GM12865 (cell line): Measurements from ENCODE around the gene GRID2IP.

Experiments used
- DNase-seq: peaks from one replicate; pipeline ENCODE4 v3.0.0; 2010; ENCODE audit warnings: low read depth
- H3K4me3 ChIP-seq: 2 replicates; pipeline ENCODE4 v1.5.1; 2011; ENCODE audit warnings: mild to moderate bottlenecking, low read depth, low read length, control low read depth
- TF ChIP-seq, protein P1 (sequence below): IDR thresholded peaks from 2 replicates; pipeline ENCODE4 v1.5.1; 2011; ENCODE audit warnings: low read length, control low read depth, low read depth, inconsistent platforms; ENCODE audit not compliant: insufficient read depth; ENCODE audit errors: missing control alignments

Gene GRID2IP

DNA sequence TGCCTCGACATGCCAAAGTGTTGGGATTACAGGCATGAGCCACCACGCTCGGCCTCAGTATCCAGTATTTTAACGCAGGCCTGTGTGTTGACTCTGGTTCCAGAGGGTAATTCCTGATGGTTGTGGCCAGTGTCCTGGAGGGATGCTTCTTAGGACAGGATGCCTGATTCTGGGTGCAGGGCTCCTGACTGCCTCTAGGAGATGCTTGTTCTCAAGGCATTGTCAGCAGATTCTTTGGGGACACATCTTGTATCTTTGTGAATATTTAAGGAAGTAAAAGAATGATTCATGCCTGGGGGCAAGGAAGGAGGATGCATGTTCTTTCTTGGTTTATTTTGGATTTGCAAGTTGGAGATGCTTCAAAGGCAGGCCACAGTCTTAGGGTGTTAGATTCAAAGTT lies 28.2 kb upstream of the GRID2IP start:
- TF ChIP-seq, protein P1, sequence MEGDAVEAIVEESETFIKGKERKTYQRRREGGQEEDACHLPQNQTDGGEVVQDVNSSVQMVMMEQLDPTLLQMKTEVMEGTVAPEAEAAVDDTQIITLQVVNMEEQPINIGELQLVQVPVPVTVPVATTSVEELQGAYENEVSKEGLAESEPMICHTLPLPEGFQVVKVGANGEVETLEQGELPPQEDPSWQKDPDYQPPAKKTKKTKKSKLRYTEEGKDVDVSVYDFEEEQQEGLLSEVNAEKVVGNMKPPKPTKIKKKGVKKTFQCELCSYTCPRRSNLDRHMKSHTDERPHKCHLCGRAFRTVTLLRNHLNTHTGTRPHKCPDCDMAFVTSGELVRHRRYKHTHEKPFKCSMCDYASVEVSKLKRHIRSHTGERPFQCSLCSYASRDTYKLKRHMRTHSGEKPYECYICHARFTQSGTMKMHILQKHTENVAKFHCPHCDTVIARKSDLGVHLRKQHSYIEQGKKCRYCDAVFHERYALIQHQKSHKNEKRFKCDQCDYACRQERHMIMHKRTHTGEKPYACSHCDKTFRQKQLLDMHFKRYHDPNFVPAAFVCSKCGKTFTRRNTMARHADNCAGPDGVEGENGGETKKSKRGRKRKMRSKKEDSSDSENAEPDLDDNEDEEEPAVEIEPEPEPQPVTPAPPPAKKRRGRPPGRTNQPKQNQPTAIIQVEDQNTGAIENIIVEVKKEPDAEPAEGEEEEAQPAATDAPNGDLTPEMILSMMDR = peak; percentile 14
- peak; percentile 26 for DNase-seq
- no peak overlapping the region for H3K4me3 ChIP-seq

DNA sequence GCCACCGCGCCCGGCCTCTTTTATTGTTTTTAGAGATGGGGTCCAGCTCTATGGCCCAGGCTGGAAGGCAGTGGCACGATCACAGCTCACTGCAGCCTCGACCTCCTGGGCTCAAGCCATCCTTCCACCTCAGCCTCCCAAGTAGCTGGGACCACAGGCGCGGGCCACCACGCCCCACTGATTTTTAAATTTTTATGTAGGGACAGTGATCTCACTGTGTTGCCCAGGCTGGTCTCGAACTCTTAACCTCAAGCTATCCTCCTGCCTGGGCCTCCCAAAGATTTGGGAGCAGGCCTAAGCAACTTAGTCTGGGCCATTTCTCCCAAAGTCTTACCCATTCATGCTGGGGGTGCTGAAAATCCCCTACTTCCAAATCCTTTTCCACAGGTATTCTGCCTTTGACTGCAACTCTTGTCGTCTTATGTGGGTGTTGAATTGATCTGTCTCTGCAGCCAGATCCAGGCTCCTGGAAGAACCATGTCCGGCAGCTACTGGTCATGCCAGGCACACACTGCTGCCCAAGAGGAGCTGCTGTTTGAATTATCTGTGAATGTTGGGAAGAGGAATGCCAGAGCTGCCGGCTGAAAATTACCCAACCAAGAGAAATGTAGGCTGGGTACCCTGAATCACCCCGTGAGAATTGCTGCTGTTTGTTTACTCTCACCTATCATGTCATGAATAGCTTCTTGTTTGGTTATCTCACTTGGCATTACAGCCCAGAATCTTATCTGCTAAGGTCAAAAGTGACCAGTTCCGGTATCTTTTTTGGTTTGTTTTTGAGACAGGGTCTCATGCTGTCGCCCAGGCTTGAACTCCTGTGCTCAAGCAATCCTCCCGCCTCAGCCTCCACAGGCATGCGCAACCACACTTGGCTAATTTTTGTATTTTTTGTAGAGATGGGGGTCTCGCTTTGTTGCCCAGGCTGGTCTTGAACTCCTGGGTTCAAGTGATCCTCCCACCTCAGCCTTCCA lies 27.1 kb upstream of the GRID2IP start:
- peak overlapping the region; percentile 83 for H3K4me3 ChIP-seq
- TF ChIP-seq, protein P1 = no peak

DNA sequence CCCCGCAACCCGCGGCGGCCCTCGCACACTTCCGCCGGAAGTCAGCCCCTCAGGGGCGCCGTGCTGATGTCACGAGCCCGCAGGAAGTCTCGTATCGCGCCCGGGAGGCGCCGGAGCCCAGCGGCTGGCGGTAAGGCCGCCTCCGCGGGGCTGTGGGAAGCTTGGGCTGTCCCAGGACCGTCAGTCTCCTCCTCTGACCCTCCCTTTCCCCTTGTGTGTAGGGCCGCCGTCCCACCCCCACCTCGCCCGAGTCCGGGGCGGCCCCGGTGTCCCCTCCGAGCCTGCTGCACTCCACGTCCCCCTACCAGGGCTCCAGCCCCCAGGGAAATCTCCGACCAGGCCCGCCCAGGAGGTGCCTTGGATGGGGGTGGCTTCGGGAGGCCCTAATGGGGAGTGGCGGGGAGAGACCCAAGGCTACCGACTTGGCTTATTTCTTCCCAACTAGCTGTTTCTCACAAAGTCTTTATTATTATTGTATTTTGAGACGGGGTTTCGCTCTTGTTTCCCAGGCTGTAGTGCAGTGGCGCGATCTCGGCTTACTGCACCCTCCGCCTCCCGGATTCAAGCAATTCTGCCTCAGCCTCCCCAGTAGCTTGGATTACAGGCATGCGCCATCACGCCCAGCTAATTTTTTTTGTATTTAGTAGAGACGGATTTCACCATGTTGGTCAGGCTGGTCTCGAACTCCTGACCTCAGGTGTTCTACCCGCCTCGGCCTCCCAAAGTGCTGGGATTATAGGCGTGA lies 26.3 kb upstream of the GRID2IP start, which contains the start of gene ZDHHC4:
TSS of gene ZDHHC4 (plus strand) at position 86 of the 745 bp plus-strand sequence. CDS start 3,108 bp downstream, outside the sequence.
- TF ChIP-seq, protein P1 = no peak
- peak within 1 kb of the TSS; percentile 83 for H3K4me3 ChIP-seq
- peak; percentile 96 for DNase-seq

More for the DNA sequence above, 27.1 kb upstream of the GRID2IP start:
- DNase-seq = no peak

DNA sequence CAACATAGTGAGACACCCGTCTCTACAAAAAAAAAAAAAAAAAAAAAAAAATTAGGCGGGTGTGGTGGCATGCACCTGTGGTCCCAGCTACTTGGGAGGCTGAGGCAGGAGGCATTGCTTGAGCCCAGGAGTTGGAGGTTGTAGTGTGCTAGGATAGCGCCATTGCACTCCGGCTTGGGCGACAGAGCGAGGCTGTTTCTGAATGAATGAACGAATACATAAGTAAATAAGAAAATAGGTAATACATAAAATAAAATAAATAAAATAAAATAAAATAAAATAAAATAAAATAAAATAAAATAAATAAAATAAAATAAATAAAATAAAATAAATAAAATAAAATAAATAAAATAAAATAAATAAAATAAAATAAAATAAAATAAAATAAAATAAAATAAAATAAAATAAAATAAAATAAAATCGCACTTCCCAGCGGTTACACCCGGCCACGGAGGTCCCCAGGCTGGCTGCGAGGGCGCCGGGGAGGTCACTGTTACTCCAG lies 25.7 kb upstream of the GRID2IP start:
- peak; percentile 36 for DNase-seq
- peak overlapping the region; percentile 83 for H3K4me3 ChIP-seq

DNA sequence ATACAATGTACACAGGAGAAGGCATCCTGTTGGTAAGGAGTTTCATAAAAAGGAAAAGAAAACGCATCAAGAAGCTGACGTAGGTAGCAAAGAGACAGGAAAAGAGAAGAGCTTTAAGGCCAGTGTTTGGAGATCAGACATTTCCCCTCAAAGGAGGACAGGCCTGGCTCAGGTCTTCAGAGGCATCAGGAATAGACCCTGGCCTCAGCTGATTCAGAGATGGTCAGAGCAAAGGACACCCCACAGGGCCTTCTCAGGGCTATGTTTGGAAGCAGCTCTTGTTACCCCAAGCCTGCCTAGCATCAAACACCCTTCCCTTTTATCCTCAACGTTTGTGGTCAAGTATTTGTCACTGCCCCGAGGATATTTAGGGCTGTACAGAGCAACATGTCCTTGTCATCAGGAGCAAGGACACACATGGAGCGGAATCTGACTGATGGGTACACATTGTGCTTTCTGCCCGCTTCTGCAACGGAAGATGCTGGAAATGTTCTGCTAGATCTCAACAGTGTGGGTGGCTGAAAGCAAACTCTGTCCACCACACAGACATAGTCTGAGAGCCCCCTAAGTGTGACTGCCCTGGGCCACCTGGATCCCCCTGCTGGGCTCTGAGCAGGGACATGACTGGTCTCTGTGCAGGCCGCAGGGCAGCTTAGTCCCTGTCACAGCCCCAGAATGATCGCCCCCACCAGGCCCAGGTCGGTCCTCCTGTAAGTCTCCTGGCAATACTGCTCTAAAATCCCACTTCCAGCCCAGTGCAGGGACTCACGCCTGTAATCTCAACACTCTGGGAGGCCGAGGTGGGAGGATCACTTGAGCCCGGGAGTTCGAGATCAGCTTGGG lies 25.0 kb upstream of the GRID2IP start:
- peak; percentile 48 for DNase-seq
- TF ChIP-seq, protein P1 = no peak
- peak overlapping the region; percentile 83 for H3K4me3 ChIP-seq

DNA sequence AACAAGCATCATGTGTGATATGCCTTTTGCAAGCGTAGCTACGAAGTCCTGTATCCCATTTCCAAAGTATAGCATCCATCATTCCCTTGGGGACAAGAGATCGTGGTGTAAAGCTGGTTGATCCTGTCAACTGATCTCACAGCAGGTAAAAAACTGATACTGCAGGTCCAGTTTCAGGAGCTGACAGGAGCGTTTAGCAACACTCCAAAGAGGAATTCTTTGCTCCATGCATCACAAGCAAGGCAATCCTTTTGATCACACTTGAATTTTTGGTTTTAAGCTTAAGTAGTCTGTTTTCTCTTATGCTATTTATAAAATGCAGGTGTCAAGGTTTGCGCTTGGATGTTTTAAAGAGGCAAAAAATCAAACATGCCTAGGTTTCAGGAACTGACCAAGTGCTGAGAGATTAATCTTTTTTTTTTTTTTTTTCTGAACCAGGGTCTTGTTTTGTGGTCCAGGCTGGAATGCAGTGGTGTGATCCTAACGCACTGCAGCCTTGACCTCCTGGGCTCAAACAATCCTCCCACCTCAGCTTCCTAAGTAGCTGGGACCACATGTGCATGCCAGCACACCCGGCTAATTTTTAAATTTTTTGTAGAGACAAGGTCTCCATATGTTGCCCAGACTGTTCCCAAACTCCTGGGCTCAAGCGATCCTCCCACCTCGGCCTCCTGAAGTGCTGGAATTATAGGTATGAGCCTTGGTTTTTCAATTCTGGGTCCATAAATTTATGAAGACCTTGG lies 24.2 kb upstream of the GRID2IP start:
- DNase-seq = no peak
- TF ChIP-seq, protein P1 = no peak
- H3K4me3 ChIP-seq = no peak overlapping the region
